Uterus (tissue), 4 donors: ENCODE measurements around the gene CORO7. TPM values are rescaled to one million over a fixed set of nuclear protein-coding genes. Genes with fewer than 3 reads are reported as not detected.
A peak's percentile ranks its signal among the peaks of the same experiment; 100 is the strongest.

Experiments
- DNase-seq, 2 donors: peaks; one replicate each; pipeline ENCODE4 v3.0.0-alpha.2; 2019 to 2020
- H3K27ac ChIP-seq, 2 donors: fragments of 200-600 bp; sonication (generic); 1 replicate in 1 of 2; 2 replicates in 1 of 2; pipeline ENCODE4 v1.5.1; 2016 to 2018
- H3K27me3 ChIP-seq, 2 donors: fragments of 200-600 bp; sonication (generic); one replicate each; pipeline ENCODE4 v1.5.1; 2018 to 2019; ENCODE audit warnings: control low read depth in 1 of 2
- H3K36me3 ChIP-seq, 2 donors: fragments of 200-600 bp; sonication (generic); one replicate each; pipeline ENCODE4 v1.5.1; 2019; ENCODE audit warnings: control low read depth in 1 of 2
- H3K4me1 ChIP-seq, 2 donors: fragments of 200-600 bp; sonication (generic); one replicate each; pipeline ENCODE4 v1.5.1; 2018 to 2019; ENCODE audit warnings: control low read depth in 1 of 2
- H3K4me3 ChIP-seq, 2 donors: fragments of 200-600 bp; sonication (generic); 1 replicate in 1 of 2; 2 replicates in 1 of 2; pipeline ENCODE4 v1.5.1; 2018 to 2019; ENCODE audit warnings: mild to moderate bottlenecking in 1 of 2
- H3K9me3 ChIP-seq, 2 donors: fragments of 200-600 bp; sonication (generic); one replicate each; pipeline ENCODE4 v1.5.1; 2019; ENCODE audit warnings: control low read depth in 1 of 2
- POLR2A ChIP-seq, 2 donors: fragments of 450-650 bp; IDR thresholded peaks; one replicate each; pipeline ENCODE4 v1.6.1; 2016; ENCODE audit warnings: antibody characterized with exemption in 2 of 2, mild to moderate bottlenecking in 1 of 2, moderate library complexity in 1 of 2
- intact Hi-C: fragments of 100-400 bp; cut with DNase I; formaldehyde crosslinking; loops from one replicate; pipeline ENCODE4 v1.15.1; 2023; ENCODE audit warnings: low total_unique reads
- total RNA-seq, 4 donors: library from RNA; depleted of rRNA in 3 of 4; stranded (reverse); fragments of >200 nt in 3 of 4; gene quantifications; one replicate each; pipeline versions ENCODE4 v1.1.0 to v1.2.4, GENCODE V29; 2014 to 2023
- TF ChIP-seq, protein P1 (sequence below), 4 experiments: fragments of 200-600 bp in 2 of 4; fragments of 450-650 bp in 2 of 4; sonication (generic) in 2 of 4; IDR thresholded peaks; one replicate each; pipeline ENCODE4 v1.5.1; 2016 to 2019; ENCODE audit warnings: antibody characterized with exemption in 4 of 4, mild to moderate bottlenecking in 2 of 4, moderate library complexity in 1 of 4
- donor health status: DM: yes; HTN: yes; CAD: no.

The CORO7 gene
- total RNA-seq, 4 donors from 2014 or later = 13.8 to 52.1 (median 30.0) TPM

DNA sequence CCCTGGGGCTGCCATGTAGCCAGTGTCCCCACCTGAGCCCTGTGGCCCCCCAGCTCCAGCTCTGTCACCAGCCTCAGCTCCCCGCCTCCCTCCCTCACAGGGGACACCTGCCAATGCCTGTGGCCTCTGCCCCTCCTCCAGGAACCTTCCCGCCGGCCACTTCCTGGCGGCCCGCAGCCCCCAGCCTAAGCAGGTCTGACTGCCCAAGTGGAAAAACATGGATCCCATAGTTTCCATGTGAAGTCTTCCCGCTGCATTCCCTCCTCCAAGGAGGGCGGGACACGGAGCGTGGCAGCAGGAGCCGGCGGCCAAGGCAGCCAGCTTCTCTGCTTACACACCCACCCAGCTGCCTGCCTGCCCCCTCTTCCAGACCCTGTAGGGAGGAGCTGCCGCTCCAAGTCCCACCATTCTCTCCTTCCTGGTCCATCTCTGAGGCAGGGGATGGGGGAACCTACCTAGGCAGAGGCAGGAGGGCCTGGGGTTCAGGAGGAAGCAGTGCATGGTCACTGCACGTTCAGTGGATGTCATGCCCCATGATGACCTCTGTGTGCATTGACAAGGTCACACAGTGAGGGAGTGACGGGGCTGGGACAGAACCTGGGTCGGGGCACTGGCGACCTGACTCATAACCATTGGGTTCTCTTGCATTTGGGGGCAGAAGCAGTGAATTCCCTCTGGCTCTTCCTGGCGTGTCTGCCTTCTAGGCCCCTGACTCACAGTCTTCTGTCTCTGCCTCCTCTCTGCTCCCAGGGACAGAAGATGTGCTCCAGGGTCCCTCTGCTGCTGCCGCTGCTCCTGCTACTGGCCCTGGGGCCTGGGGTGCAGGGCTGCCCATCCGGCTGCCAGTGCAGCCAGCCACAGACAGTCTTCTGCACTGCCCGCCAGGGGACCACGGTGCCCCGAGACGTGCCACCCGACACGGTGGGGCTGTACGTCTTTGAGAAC, 36.0 kb downstream of the CORO7 start:
- intact Hi-C loops = no loop called here
- Histone ChIP-seq H3K4me1 (peaks cover 0 to 30% of the 10 kb centered on the region in 2 donors), H3K27me3 (no peaks in the 10 kb centered on the region), H3K27ac (peak overlapping the region; percentile 45 to 46), H3K4me3 (no peak overlapping the region), H3K36me3 (no peaks in the 10 kb centered on the region), H3K9me3 (no peaks in the 10 kb centered on the region)
- no peak for TF ChIP-seq POLR2A (IDR thresholded peaks at IDR 0.05)
- TF ChIP-seq, protein P1, sequence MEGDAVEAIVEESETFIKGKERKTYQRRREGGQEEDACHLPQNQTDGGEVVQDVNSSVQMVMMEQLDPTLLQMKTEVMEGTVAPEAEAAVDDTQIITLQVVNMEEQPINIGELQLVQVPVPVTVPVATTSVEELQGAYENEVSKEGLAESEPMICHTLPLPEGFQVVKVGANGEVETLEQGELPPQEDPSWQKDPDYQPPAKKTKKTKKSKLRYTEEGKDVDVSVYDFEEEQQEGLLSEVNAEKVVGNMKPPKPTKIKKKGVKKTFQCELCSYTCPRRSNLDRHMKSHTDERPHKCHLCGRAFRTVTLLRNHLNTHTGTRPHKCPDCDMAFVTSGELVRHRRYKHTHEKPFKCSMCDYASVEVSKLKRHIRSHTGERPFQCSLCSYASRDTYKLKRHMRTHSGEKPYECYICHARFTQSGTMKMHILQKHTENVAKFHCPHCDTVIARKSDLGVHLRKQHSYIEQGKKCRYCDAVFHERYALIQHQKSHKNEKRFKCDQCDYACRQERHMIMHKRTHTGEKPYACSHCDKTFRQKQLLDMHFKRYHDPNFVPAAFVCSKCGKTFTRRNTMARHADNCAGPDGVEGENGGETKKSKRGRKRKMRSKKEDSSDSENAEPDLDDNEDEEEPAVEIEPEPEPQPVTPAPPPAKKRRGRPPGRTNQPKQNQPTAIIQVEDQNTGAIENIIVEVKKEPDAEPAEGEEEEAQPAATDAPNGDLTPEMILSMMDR (IDR thresholded peaks at IDR 0.05) = no peak
- no peak for DNase-seq

DNA sequence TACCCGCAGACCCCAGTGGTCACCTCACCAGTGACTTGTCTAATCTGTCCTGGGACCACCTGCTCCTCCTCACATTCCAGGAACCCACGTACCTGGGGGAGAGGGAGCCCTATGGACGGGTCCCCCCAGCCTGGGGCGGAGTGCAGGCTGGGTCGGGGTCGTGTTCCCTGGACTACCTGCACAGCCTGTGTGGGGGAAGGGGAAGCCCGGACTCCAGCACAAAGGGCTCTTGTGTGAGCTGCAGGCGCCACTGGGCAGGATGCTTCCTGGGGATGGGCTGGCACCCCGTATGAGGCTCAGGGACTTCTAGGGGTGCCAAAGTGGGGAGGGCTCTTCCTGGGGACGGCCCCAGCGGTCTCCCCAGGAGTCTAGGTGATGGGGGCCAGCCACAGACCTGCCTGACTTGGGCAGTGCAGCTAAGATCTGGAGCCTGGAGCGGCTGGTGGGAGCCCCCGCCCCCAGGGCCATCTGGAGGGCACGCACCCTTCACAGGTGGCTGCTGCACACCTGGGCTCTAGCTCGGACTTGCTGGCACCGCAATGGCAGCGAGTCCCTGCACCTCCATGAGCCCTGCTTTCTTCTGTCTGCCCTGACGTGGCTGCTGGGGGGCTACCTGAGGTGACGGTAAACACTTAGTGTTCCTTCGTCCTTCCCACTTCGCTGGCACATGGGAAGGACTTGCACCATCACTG, 37.3 kb downstream of the CORO7 start:
- intact Hi-C loops = no loop called here
- Histone ChIP-seq H3K9me3 (no peaks in the 10 kb centered on the region), H3K36me3 (no peaks in the 10 kb centered on the region), H3K4me3 (no peak overlapping the region), H3K27ac (peak overlapping the region; percentile 96 to 97), H3K27me3 (no peaks in the 10 kb centered on the region), H3K4me1 (peaks cover 0 to 37% of the 10 kb centered on the region in 2 donors)
- DNase-seq = no peak
- TF ChIP-seq, protein P1 (IDR thresholded peaks at IDR 0.05) = no peak
- no peak for TF ChIP-seq POLR2A (IDR thresholded peaks at IDR 0.05)

DNA sequence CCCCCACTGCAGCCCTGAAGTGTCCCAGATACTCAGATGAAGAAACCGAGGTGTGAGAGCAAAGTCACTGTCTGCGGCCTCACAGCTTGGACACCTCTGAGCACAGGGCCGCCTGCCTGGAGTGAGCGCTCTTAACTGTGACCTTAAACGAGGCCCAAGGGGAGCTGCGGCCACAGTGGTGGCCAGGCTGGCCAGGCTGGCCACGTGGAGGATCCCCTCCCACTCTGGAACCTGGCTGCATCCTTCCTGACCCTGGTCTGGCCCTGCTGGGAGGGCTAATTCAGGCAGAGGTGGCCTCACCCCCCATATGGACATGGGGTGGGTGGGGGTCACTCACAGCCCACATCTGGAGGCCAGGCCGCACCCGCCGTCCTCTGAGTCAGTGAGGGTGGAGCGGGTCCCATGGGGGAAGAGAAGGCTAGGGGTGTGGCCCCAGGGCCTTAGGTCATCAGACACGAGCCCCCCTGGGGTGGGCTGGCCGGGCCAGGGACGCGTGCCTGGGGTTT, 38.2 kb downstream of the CORO7 start:
- Histone ChIP-seq H3K9me3 (no peaks in the 10 kb centered on the region), H3K27me3 (no peaks in the 10 kb centered on the region), H3K27ac (peak overlapping the region; percentile 96 to 97), H3K4me1 (peaks cover 0 to 37% of the 10 kb centered on the region in 2 donors), H3K4me3 (no peak overlapping the region), H3K36me3 (no peaks in the 10 kb centered on the region)
- TF ChIP-seq POLR2A (IDR thresholded peaks at IDR 0.05) = no peak
- TF ChIP-seq, protein P1 (IDR thresholded peaks at IDR 0.05) = no peak
- intact Hi-C loops = no loop called here
- no peak for DNase-seq

DNA sequence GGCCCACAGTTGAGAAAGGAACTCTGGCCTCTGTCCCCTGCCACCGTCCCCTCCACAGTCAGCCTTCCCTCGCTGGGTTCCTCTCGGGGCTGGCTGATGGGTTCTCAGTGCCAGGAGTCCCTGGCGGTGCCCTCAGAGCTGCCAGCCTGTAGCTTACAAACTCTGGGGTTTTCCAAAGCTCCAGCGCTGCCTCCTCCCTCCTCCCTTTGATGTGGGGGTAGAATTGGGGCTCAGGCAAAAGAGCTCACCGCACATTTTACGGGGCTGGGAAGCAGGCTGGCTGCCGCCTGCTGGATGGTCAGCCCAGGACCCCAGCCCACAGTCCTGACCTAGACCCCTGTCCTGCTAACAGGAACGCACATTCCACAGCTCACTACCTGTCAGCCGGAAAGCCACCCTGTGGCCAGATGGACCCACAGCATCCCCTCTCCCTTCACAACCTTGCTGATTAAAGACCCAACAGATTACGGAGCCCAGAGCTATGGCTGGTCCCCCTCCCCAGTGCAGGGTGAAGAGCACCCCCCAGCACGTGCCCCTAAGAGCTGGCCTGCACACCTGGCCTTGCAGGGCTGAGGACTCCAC, 38.7 kb downstream of the CORO7 start:
- Histone ChIP-seq H3K27me3 (no peaks in the 10 kb centered on the region), H3K4me3 (no peak overlapping the region), H3K36me3 (no peaks in the 10 kb centered on the region), H3K27ac (peak overlapping the region; percentile 96 to 97), H3K9me3 (no peaks in the 10 kb centered on the region), H3K4me1 (peaks cover 0 to 37% of the 10 kb centered on the region in 2 donors)
- DNase-seq = no peak
- intact Hi-C loops = no loop called here
- TF ChIP-seq, protein P1 (IDR thresholded peaks at IDR 0.05) = no peak
- no peak for TF ChIP-seq POLR2A (IDR thresholded peaks at IDR 0.05)
